RWPE1 (cell line): Measurements from ENCODE around the gene CNTN4.

Source experiments
- CTCF ChIA-PET: fragments of 350-600 bp; sonication (Branson Sonifier 250); formaldehyde crosslinking; extraction: SDS; loops from one replicate; lab custom pipeline; 2021; lab: Yijun Ruan, JAX
- POLR2A ChIA-PET: fragments of 400-600 bp; formaldehyde crosslinking; extraction: SDS; loops from one replicate; lab custom pipeline; 2020; ENCODE audit warnings: antibody characterized with exemption; ENCODE audit not compliant: low non-redundant PET; lab: Yijun Ruan, JAX
- DNase-seq: peaks from one replicate; pipeline ENCODE4 v3.0.0; 2012; ENCODE audit warnings: low spot score
- H3K27ac ChIP-seq: fragments of 450-650 bp; 2 replicates; pipeline ENCODE4 v1.5.1; 2017
- TF ChIP-seq, protein P1 (sequence below): fragments of 450-650 bp; conservative IDR thresholded peaks from 2 replicates; pipeline ENCODE4 v1.5.1; 2017; ENCODE audit warnings: low read depth, mild to moderate bottlenecking

The CNTN4 gene

DNA sequence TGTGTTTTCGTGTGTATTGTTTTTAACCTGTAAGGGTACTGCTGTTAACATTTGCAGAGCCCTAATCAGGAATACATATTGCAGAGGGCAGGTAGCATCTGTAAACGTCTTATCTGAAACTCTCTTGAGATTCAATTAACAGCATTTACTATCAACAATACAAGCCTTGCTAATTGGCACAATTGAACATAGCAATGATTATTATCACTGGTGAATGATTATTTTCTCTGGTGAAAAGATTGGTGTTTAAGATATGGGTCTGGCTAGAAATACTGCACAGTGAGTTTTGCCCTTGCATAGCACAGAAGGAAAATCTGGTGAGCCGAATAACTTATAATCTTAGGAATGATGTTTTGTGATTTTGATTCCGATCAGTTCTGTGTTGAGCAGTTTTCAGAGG lies 5.9 kb upstream of the CNTN4 start:
- H3K27ac ChIP-seq: no peak overlapping the region
- CTCF ChIA-PET: no interaction called here
- POLR2A ChIA-PET: no interaction called here
- TF ChIP-seq, protein P1, sequence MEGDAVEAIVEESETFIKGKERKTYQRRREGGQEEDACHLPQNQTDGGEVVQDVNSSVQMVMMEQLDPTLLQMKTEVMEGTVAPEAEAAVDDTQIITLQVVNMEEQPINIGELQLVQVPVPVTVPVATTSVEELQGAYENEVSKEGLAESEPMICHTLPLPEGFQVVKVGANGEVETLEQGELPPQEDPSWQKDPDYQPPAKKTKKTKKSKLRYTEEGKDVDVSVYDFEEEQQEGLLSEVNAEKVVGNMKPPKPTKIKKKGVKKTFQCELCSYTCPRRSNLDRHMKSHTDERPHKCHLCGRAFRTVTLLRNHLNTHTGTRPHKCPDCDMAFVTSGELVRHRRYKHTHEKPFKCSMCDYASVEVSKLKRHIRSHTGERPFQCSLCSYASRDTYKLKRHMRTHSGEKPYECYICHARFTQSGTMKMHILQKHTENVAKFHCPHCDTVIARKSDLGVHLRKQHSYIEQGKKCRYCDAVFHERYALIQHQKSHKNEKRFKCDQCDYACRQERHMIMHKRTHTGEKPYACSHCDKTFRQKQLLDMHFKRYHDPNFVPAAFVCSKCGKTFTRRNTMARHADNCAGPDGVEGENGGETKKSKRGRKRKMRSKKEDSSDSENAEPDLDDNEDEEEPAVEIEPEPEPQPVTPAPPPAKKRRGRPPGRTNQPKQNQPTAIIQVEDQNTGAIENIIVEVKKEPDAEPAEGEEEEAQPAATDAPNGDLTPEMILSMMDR: no peak
- no peak for DNase-seq

DNA sequence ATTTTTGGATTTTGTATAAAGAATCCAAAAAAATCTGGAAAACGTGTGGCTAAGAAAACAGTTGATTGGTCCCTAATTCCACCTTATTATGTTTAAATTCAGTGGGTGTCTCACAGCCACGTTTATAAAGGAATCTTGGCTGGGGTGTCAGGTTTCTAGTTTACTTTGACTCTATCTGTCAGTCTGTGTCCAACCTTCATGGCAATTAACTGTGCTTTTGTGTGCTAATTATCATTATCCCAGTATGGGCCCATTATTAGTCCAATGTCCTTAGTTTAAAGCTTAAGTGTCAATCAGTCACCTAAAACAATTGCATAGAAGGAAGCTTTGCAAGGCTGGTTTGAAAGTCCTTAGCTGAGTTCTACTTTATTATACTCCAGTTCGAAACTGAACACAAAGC lies 3.7 kb upstream of the CNTN4 start:
- ChIA-PET POLR2A (no interaction called here), CTCF (no interaction called here)
- no peak for DNase-seq

DNA sequence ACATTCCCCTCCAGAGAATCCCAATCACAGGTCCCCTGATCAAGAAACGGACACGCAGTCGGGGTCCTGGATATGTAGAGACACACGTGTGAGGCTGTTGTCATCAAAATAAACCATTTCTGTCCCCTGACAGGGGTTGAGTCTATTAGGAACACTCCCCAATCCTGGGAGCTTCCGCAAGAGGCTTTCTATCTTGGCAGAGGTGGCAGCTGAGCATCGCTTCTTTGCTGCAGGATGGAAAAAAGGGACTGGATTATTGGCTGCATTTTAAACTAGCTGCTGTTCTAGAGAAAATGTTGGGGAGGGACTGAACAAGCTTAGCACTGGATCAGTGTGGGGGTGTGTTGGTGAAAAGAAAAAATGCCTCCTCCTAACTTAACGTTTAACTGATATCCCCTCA lies 2.5 kb upstream of the CNTN4 start:
- CTCF ChIA-PET: no interaction called here
- H3K27ac ChIP-seq: no peak overlapping the region
- POLR2A ChIA-PET: no interaction called here
- TF ChIP-seq, protein P1: no peak
- DNase-seq: no peak

More for the DNA sequence above, 3.7 kb upstream of the CNTN4 start:
- H3K27ac ChIP-seq: no peak overlapping the region
- TF ChIP-seq, protein P1: no peak

DNA sequence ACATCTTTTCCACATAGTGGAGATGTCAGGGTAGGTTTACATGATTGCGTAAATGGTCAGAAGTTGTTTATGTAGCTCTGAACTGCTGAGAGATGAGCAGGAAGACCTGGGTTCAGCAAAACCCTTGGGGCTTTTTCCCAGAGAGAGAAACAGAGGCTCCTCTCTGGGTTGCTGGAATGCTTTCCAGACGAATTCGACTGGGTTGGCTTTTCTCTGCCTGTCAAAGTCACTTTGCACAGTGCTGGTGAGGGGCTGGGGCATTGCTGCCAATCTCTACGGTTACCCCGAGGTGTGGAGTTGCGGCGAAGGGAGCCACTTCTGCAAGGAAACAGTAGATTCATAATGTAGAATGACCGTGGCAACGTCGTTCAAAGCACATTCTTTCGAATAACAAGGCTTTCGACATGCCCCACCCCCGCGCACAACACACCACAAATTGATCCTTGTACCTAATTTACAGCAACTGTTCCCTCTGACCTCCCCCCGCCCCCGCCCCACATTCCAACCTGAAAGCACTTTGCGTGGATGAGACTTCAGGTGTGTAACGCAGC lies 950 bp upstream of the CNTN4 start:
- CTCF ChIA-PET: no interaction called here
- POLR2A ChIA-PET: no interaction called here
- no peak for DNase-seq
- no peak overlapping the region for H3K27ac ChIP-seq
- TF ChIP-seq, protein P1: no peak

DNA sequence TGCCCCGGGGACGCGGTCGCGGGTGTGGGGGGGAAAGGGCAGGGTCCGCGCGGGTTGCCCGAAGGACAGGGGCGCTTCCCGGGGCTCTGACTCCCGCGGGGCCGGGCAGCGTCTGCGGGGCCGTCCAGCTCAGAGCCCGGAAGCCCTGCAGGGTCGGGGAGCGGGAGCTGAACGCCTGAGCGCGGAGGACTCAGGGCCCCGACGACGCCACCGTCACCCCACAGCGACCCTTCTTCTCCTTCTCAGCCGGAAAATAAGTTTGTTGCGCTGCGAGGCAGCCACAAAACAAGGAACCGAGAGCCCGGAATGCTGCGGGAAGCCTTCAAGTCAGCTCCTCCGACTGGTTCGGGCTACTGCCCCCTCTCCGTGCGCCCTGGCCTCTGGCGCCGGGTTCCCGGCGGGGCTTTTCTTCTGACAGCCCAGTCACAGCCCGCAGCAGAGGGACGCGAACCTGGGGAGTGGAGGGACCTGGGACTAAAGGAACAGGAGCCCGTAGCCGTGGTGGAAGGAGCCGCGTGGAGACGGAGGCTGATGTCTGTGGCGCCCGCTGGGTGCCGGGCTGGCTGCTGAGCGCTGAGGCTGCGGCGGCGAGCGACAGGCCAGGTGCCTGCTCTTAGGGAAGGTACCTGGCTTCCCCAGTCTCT lies 484 bp downstream of the CNTN4 start:
- no peak for DNase-seq
- POLR2A ChIA-PET: no interaction called here
- TF ChIP-seq, protein P1: no peak
- no peak overlapping the region for H3K27ac ChIP-seq
- CTCF ChIA-PET: no interaction called here

DNA sequence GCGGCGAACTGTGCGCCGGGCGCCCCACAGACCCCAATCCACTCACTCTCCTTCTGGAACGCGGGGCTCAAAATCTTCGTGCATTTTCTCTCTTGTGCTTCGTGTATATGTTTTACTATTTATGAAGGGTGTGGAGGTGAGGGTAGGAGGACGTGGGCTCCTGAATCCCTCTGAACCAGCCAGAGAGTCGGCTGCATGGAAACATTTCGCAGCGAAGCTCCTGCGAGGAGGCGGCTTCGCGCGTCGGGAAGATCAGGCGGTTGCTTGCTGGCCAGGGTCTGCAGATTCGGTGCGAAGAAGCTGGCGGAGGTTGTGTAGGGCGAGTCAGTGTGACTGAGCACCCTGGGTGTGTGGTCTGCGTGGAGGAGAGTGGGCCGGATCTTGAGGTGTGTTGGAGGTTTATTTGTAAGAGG lies 1.1 kb downstream of the CNTN4 start:
- ChIA-PET POLR2A (no interaction called here), CTCF (no interaction called here)
- TF ChIP-seq, protein P1: no peak
- no peak for DNase-seq
- no peak overlapping the region for H3K27ac ChIP-seq
